Measurements from ENCODE around the gene CCDC146.

The CCDC146 gene

GRCh38 chr7:77335581-77335980 is 213.2 kb downstream of the CCDC146 start:
- DNase-seq = no peak

- no peak for DNase-seq
Measured at GRCh38 chr7:77337456-77337990, 215.1 kb downstream of the CCDC146 start.

GRCh38 chr7:77338260-77338659 is 215.8 kb downstream of the CCDC146 start:
- DNase-seq = peak; percentile 33

GRCh38 chr7:77338883-77339629 is 216.6 kb downstream of the CCDC146 start:
- DNase-seq = peak; percentile 75

GRCh38 chr7:77339726-77340125 is 217.3 kb downstream of the CCDC146 start:
- DNase-seq = no peak

Data from HCEC 1CT (cell line).